PFSK-1 (cell line): ENCODE measurements around the gene STPG4.

Source experiments
- POLR2AphosphoS5 ChIP-seq: IDR thresholded peaks from 2 replicates; pipeline ENCODE4 v1.6.1; 2012; ENCODE audit warnings: low read depth, mild to moderate bottlenecking, control low read depth, low read length, moderate library complexity
- TF ChIP-seq, protein P1 (sequence below), 2 experiments: IDR thresholded peaks; 2 replicates each; pipeline versions ENCODE4 v1.6.1 to v1.8.0; 2011 to 2012; ENCODE audit warnings: low read depth in 2 of 2, low read length in 2 of 2, control low read depth in 1 of 2, inconsistent platforms in 1 of 2, mild to moderate bottlenecking in 1 of 2, moderate library complexity in 1 of 2; ENCODE audit not compliant: insufficient read depth in 1 of 2

DNA sequence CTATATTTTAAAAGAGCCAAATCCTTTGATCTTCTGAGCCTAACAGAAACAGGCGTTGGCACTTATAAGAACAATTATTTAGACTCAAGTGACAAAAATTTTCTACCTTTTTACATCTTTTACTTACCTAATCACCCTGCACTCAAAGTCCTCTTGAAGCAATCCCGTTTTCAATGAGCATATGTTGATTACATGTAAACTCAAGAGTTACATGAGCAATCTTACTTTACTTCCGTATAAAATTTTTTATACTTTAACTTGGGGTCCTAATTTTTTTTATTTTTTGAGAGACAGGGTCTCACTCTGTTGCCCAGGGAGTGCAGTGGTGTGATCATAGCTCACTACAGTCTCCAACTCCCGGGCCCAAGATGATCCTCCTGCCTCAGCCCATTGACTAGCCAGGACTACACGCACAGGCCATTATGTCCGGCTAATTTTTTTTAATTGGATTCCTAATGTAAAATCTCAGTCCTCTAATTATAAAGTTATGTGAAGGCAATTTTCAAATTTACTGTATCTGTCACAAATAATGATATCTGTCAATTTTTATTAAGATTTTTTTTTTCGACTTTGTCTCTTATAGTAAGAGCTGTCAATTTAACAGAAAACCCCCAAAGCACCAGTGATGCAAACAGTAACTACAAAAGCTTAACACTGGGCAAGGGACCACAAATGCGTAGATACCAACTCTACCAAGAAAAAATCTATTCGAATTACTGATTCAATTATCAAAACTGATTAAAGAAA lies 19.1 kb upstream of the STPG4 start:
- no peak for TF ChIP-seq POLR2AphosphoS5
- TF ChIP-seq, protein P1, sequence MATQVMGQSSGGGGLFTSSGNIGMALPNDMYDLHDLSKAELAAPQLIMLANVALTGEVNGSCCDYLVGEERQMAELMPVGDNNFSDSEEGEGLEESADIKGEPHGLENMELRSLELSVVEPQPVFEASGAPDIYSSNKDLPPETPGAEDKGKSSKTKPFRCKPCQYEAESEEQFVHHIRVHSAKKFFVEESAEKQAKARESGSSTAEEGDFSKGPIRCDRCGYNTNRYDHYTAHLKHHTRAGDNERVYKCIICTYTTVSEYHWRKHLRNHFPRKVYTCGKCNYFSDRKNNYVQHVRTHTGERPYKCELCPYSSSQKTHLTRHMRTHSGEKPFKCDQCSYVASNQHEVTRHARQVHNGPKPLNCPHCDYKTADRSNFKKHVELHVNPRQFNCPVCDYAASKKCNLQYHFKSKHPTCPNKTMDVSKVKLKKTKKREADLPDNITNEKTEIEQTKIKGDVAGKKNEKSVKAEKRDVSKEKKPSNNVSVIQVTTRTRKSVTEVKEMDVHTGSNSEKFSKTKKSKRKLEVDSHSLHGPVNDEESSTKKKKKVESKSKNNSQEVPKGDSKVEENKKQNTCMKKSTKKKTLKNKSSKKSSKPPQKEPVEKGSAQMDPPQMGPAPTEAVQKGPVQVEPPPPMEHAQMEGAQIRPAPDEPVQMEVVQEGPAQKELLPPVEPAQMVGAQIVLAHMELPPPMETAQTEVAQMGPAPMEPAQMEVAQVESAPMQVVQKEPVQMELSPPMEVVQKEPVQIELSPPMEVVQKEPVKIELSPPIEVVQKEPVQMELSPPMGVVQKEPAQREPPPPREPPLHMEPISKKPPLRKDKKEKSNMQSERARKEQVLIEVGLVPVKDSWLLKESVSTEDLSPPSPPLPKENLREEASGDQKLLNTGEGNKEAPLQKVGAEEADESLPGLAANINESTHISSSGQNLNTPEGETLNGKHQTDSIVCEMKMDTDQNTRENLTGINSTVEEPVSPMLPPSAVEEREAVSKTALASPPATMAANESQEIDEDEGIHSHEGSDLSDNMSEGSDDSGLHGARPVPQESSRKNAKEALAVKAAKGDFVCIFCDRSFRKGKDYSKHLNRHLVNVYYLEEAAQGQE (IDR thresholded peaks at IDR 0.05; ENCODE audit: insufficient read depth in 1 of 2, low read depth in 2 of 2, low read length in 2 of 2), result no peak
